ENCODE results near the gene PACS2.
"Not testable (repeated sequence)": the region's sequence is repeated elsewhere in the genome, so short reads cannot be mapped to it uniquely, and the experiment has no call there.

Gene PACS2

GRCh38 chr14:105316968-105317510, 2.5 kb downstream of the PACS2 start:
- no peak for DNase-seq

DNA sequence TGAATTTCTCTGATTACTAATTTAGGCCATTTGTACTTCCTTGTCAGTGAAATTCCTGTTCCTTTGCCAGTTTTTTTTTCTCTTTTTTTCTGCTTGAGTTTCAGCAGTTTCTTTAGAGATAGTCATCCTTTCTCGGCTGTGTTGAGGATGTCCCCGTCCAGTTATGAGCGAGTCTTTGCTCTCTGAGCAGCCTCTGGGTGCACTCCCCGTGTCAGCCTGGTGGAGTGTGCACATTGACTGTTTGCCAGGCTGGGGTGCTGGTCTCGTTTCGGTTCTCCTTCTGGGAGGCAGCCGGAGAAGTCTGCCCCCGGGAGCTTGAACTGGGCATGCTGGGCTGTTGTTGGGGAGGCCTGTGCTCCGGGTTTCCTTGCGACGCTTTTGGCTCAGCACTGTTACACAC, 3.0 kb downstream of the PACS2 start:
- no peak for DNase-seq

DNA sequence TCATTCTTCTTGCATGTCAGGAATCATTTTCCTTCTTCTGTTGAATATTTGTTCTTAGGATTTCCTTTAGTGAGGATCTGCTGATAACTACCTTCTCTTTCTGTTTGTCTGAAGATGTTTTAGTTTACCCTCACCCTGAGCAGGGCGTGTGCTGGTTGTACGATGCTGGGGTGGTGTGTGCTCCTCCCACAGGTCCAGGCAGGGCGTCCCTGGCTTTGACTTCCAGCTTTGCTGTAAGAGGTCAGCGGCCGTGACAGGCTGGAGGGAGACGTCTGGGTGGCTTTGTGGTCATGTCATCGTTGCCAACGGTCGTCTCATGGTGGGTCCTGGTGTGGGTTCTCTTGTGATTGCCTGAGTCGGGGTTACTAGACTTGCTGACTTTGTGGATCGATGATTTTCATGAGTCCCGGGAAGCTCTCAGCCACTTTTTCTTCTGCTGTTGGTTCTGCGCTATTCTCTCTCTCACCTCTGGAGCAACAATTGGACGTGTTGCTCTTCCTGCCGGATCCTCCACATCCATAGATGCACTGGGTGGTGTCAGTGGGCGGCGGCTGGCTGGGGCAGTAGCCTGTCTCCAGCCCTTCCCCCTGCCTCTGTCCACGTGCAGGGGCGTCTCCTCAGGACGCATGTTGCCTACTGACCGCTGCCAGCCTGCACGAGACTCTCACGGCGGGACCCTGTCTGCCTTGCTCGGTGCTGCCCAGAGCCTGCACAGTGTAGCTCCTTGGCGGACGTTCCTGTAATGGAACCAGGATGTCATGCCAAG, 8.4 kb downstream of the PACS2 start:
- DNase-seq: no peak

DNA sequence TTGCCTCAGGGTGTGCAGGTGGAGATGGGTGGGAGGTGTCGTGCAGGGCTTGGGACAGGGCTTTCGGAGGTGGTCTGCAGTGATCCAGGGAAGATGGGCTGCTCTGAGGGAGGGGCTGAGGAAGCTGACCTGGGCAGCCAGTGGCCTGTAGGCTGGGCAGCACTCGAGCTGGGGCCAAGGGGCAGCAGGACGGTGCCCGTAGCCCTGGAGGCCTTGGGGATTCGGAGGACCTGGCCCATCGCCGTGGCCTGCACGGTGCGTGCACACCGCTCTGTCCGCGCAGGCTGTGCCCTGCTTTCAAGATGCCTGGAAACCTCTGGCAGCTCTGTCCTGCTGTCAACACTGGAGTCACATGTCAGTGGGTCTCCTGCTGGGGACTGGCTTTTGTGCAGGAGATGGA, 9.1 kb downstream of the PACS2 start:
- no peak for DNase-seq

GRCh38 chr14:105324080-105324778, 9.7 kb downstream of the PACS2 start:
- DNase-seq: no peak

DNA sequence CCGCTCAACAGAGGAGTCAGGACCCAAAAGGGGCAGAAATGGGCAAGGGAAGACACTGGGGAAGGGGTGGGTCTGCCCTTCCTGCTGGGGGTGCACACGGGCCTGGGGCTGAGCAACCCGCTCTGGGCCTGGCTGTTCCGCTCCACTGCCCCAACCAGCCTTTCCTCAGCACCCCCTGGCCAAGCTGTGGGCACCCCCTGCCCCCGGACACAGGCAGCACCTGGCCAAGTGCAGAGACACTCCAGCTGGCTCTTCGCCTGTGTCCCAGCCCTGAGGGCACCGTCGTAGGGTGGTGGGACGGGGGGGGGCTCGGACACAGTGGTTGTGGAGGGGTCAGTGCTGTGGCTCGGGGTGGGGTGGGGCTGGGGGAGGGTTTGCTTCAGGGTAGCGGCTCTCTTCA, 10.3 kb downstream of the PACS2 start:
- no peak for DNase-seq

GRCh38 chr14:105325303-105325702, 10.8 kb downstream of the PACS2 start:
- DNase-seq: no peak

DNA sequence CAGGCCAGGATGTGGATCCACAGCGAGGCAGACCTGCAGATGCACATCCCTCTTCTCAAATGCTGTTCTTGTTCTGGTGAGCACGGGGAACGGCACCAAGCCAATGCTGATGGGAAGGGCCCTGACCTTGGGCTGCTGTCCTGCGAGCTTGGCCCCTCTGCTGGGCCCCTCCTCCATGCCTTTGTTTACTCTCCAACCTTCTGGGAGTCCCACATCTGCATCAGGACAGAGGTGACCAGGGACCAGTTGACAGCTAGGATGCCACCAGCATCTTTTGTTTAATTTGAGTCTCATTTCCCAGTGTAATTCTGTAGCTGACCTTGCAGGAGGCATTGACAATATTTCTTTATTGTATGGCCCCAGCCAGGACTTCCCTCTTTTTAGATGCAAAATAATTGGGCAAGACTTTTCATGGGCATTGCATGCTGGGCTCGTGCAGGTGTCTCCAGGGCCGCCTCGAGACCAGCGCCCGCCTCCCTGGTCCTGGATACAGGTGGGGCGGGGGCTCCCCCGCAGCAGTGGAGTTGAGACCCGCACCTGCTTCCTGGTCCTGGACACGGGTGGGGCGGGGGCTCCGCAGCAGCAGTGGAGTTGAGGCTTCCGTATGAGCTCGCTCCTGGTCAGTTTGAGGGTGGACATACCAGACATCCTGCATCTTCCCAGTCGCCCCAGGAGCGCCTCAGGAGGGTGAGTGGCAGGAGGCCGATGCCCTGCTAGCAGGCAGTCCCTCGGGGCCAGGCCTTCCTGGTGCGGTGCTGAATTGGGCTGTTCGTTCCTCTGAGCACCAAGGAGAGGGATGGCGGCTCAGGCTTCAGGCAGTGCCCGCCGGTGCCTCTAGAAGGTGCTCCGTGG, 11.4 kb downstream of the PACS2 start:
- no peak for DNase-seq

DNA sequence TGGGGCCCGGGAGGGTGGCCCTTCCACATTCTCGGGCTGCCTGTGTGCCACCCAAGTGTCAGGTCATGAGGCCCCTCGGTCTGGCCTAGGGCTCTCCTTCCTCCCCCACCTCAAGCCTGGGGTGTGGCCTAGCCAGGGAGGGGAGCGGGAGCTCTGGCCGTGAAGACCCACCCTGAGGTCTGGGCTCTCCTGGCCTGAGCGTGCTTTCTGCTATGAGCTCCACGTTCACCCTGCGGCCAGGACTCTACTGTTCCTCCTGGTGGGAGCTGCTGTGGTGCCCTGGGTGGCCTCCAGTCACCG, 12.0 kb downstream of the PACS2 start:
- no peak for DNase-seq

DNA sequence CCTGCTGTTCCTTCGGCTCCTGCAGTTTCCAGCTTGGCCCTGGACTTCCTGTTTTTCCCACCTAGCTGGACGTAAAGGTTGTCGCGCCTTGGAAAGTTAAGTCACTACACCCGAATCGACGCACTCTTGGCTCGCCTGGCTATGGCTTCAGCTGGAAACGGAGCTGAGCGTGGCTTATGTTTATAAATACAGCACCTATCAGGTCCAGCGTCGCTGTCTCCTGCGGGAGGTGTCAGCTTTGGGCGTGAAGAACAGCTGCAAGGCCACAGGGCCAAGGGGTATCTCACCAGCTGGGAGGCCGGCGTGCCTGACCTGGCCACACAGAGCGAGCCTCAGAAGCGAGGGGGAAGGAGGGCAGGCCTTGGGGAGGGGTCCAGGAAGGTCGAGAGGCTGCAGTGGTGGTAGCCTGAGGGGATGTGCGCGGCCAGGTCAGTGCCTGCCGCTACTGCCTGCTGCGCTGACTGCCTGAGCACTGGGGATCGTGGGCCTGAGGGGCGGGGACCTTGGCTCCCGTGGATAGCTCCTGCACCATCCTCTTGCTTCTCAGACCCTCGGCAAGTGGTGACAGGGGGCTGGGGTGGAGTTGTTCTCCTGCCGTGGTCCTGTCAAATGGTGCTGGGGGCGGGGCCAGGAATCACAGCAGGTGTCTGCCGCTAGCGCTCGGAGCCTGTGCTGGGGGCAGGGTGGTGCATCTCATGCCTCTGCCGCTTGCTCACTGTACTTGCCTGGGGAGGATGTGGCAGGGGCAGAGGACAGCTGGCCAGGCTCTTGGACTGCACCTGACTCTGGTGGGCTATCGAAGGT, 12.5 kb downstream of the PACS2 start:
- no peak for DNase-seq

GRCh38 chr14:105327695-105328045, 13.1 kb downstream of the PACS2 start:
- DNase-seq: not testable (repeated sequence)

DNA sequence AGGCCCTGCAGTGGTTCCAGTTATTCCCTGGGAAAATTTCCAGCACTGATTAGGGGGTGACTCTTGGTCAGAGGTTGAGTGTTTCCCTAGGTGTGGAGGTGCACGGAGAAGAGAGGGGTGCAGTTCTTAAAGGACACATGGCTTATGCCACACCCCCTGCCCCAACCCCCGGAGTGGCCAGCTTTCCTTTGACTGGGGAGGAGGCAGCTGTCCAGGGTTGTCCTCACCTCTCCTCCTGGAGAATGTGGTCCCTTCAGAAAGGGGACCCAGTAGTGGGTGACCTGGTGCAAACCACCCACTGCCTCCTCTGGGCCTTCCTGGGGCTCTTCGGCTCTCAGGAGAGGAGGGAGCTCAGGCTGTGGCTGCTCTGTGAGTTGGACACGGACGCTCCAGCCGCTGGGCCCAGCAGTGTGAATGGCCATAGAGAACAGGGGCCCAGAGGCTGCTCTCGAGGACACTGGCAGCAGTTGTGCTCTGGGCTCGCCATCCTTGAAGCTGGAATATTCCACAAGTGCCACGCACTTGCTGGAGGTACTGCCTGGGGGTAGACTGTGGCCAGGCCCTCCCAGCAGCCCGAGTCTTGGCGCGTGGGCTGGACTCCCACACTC, 13.6 kb downstream of the PACS2 start:
- DNase-seq: no peak

- DNase-seq: no peak
Measured at GRCh38 chr14:105328678-105329390, 14.3 kb downstream of the PACS2 start.

GRCh38 chr14:105329411-105330150, 15.0 kb downstream of the PACS2 start:
- no peak for DNase-seq

GRCh38 chr14:105330491-105330895, 15.9 kb downstream of the PACS2 start:
- no peak for DNase-seq

DNA sequence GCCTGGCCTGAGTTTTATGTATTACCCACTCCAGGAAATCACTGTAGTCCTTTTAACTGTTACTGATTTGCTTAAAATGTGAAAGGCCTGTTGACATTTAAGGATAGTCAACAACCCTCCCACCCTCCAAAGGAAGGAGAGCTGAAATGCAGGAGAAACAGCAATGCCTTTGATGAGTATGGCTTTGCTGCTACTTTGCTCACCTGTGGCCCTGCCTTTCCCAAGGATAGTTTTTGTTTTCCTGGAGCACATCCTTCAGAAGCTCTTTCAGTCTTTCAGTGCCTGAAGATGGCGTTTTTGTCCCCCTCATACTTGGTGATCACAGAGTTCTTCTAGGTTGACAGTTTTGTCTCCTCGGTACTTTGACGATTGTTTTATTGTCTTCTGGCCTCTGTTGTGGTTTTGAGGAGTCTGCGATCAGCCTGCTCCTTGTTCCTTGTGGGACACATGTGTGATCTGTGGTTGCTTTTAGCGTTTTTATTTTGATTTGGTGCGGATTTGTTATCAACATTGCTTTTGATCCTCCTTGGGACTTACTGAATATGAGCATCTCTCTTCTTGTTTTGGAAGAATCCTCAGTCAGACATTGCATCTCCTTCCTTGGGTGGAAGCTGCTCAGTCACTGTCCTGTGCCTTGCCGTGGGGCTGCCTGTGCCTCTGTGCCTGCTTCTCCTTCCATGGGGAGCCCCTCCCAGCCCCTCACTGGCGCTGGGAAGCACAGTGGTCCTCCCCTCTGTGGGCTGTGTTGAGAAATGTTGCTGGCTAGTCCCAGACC, 17.2 kb downstream of the PACS2 start:
- DNase-seq: no peak

- no peak for DNase-seq
Measured at GRCh38 chr14:105332350-105332874, 17.9 kb downstream of the PACS2 start.

DNA sequence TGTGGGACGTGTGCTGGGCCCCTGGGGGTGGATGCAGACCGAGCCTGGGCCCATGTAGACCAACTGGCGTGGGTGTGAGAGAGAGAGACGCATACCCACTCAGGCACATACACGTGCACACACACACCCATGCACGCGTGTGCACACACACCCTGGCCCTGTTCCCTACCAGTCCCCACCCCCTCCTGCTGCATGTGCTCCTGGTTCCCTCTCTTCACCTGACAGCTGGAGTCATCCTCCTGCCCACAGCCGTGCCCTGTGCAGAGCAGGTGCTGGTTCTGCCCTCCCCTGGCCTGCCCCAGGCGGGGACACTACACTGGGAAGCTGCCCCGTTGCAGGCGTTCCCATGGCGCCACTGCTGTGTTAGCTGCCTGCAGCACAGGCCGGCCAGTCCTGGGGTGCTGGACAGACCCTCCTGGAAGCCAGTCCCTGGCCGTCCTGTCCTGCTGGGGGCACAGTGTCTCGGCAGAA, 18.5 kb downstream of the PACS2 start:
- DNase-seq: no peak

DNA sequence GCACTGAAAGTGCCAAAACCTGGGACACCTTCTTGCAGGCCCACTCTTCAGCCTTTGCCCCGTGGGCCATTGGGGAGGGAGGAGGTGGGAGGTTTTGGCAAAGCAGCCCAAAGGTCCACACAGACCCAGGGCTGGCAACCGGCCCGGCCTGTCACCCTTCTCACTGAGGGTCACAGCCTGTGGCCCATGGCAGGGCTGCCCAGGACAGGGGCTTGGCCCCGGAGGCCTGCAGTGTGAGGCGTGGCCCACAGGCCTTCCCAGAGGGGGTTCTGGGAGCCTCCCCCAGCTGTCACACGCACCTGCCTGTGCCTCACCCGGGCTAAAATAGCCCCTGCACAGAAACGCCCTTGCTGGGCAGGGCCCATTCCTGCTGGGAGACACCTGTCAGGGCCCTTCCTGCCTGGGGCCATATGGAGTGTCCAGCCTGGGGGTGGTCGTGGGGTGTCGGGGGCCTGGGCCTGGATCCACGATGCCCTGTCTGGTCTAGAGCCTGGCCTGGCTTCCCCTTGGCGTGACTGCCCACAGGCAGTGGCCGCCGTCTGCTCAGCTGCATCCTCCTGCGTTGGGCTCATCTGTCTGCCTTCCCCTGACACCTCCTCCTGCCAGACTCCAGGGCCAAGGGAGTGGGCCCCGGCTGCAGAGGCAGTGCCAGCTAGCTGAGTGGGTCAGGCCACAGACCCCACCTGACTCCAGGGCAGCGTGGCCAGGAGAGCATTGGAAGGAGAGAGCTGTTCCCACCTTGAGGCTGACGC, 19.2 kb downstream of the PACS2 start:
- no peak for DNase-seq

Measured in stimulated activated CD4-positive, alpha-beta T cell treated with anti-CD3 and anti-CD28 coated beads, Interleukin-2, amount 100 ng/mL, for 48 hours (primary cell).